ENCODE measurements around the gene RIMBP2.

- TF ChIP-seq EP300 (IDR thresholded peaks at IDR 0.05; ENCODE audit: borderline replicate concordance in 1 of 2, low read depth in 1 of 2, low read length in 1 of 2) (no peak), GABPA (IDR thresholded peaks at IDR 0.05; ENCODE audit: low read depth) (no peak), TEAD4 (IDR thresholded peaks at IDR 0.05; ENCODE audit: borderline replicate concordance, insufficient read depth) (no peak), RAD21 (IDR thresholded peaks at IDR 0.05; ENCODE audit: low read length) (no peak), ELF1 (IDR thresholded peaks at IDR 0.05) (no peak), REST (IDR thresholded peaks at IDR 0.05; ENCODE audit: low read depth, low read length) (no peak)
- TF ChIP-seq, protein P1, sequence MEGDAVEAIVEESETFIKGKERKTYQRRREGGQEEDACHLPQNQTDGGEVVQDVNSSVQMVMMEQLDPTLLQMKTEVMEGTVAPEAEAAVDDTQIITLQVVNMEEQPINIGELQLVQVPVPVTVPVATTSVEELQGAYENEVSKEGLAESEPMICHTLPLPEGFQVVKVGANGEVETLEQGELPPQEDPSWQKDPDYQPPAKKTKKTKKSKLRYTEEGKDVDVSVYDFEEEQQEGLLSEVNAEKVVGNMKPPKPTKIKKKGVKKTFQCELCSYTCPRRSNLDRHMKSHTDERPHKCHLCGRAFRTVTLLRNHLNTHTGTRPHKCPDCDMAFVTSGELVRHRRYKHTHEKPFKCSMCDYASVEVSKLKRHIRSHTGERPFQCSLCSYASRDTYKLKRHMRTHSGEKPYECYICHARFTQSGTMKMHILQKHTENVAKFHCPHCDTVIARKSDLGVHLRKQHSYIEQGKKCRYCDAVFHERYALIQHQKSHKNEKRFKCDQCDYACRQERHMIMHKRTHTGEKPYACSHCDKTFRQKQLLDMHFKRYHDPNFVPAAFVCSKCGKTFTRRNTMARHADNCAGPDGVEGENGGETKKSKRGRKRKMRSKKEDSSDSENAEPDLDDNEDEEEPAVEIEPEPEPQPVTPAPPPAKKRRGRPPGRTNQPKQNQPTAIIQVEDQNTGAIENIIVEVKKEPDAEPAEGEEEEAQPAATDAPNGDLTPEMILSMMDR (IDR thresholded peaks at IDR 0.05), result no peak
Observed at GRCh38 chr12:130687190-130687589, 28.9 kb downstream of the RIMBP2 start.

Data from SK-N-SH (cell line).